ENCODE measurements around the gene MOSPD2.

The MOSPD2 gene

DNA sequence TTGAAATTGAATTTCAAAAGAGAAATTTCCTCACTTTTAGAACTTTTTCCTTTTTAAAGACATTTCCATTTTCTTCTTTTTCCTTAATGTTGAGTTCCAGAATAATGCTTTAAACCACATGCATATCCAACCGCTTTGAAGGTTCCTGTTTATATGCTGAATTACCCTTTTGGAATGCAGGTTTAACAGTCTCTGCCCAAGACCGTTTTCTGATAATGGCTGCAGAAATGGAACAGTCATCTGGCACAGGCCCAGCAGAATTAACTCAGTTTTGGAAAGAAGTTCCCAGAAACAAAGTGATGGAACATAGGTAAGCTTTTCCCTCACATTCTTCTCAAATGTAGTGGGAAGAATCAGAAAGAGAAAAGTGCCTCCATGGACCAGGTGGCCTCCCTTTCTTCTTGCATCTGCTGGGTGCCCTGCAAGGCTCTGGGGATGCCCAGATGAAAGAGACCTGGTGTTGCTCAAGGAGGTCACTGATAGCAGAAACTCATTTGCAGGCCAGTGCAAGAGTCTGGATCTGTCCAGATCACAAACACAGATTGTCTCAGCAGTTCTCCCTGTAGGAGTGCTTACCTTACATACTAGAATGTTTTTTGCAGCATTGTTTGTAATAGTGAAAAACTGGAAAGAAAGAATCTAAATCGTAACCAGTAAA lies 42.9 kb downstream of the MOSPD2 start:
- DNase-seq = no peak

DNA sequence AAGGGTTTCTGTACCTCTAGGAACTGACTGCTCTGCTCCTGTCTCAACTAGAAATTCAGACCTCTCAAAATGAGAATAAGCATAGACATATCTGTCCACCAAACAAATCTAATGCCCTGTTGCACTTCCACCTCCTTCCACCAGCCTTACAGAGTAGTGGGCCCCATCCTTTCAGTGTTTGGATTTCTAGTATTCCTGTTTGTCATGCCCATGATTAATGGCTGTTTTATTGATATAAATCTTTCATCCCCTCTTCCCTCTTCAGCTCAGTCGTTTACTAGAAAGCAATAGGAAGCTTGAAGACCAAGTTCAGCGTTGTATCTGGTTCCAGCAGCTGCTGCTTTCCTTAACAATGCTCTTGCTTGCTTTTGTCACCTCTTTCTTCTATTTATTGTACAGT lies 46.2 kb downstream of the MOSPD2 start:
- no peak for DNase-seq

DNA sequence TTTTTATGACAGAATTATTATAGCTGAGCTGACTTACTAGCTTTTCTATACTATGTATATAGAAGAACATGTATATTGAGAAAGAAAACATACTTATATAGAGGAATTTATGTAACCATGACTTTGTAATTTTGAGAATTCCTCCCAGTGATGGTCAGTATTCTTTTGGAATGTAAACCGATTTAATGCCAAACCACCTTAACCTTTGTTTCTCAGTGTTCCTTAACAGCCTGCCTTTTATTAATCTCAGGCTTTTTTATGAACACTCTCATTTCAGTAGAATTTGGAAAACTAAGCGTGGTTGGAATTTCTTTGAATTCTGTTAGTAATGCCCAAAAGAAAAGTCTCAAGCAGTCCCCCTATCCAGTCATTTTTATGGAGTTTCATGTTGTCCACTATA lies 47.0 kb downstream of the MOSPD2 start:
- DNase-seq = no peak

DNA sequence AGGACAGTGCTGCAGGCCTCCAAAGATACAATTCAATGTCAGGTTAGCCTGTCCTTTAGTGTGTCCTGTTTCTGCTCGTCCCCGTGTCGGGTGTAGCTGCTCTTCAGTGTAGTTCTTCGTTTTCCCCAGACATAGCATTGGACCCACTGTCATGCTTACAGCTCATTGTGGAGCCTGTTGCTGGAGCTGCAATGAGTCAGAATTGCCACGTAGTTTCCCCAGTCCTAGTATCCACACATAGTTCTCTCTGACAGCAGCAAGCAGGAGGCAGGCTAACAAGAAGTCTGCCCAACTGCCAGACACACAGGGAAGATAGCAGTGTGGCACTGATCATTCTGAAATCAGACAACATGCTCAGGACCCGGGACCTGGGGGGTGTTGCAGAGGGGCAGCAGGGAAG lies 49.2 kb downstream of the MOSPD2 start:
- no peak for DNase-seq

DNA sequence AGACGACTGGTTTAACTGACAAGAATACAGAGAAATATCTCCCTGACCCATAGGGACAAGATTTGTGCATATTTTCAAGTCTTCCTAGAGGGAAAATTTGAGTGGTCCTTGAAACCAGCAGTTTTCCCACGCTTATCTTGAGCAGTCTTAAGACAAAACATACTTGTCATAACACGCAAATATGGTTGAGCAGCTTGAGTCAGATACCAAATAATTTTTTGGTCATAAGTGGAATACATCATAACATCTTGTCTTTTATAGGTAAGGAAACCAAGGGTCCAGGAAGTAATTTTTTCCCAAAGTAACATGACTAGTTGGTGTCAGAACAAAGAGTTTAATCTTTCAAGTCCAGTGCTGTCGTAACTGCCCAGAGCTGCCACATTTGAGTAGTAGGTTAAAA lies 50.5 kb downstream of the MOSPD2 start:
- DNase-seq = no peak

DNA sequence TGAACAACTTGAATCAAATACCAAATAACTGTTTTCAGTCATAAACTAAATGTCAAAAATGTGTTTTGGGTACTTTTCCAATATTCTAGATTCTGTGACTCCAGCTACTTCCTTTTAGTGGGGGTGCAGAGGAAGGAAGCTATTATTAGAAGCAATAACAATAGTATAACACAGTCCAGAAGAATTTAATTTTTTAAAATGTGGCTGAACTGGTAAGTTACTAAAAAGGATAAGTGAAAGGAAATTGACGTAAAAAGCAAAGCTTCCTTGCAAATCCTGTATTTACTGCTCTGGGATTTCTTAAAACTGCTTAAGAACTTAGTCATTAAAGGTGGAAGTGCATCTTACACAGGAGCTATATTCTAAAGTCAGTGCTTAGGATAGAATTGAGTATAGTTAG lies 53.2 kb downstream of the MOSPD2 start:
- no peak for DNase-seq

DNA sequence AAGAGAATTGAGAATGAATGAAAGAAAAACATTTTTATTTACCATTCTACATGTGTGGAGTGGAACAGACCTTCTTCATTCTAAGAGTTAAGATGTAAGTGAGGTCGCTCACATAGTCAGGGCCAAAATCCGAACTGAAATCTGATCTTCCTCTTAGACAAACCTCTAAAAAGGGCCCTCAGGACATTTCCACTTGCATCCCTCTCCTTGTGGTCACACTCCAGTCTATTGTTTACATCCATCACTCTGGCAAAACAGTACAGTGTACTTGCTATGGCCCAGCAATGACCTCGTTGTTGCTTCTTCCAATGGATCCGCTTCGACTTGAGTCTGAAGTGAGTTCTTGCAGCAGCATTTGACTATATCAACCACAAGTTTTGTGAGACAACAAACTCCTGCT lies 54.2 kb downstream of the MOSPD2 start:
- DNase-seq = no peak

DNA sequence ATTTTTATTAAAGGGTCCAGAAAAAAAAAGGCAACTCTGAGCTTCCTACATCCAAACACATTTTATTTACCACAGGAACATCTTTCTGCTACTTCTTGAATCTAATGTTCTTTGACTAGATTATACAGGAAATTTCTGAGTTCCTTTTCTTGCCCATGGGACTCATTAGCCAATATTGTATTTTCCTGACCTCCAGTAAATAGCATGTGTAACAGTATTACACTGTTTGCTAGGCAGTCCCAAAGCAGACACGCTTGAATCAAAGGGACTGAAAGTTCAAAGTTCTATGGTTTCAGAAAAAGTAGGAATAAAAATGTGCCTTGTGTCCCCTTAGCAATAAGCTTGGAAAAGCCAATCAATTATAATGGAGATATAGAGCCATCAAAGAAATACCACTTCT lies 57.4 kb downstream of the MOSPD2 start:
- DNase-seq = no peak

DNA sequence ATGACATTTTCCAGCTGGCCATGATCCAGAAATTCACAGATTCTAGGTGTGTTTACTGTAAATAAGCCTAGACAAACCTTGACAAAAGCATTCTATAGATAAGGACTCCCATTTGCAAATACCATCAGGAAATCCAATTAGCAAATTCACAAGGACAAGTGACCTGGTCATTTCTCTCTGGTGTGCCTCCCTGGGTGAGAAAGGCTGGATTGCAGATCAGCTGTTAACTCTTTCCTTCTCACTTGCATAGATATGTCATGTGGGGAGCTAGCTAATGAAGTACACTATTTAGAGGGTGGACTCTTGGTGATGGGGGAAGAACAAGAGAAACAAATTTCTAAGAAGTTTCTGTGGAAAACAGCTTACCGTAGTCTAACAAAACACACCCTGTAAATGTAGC lies 58.9 kb downstream of the MOSPD2 start:
- no peak for DNase-seq

DNA sequence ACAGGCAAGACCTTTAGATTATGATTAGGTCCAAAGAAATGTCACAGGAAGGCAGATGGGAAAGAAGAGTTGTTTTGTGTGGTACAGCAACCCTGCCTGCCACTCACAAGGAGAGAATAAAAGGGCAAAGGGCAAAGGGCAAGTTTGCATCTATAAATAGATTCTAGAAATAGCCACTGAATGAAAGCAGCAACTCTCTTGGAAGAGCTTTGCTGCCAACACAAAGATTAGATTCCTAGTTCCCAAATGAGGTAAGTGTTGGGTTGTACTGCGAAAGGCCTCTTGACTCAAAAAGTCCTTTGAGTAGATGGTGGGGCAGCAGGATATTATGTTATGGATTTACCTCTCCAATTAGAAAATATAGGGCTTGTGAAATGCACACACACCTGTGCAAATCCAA lies 61.2 kb downstream of the MOSPD2 start:
- no peak for DNase-seq

DNA sequence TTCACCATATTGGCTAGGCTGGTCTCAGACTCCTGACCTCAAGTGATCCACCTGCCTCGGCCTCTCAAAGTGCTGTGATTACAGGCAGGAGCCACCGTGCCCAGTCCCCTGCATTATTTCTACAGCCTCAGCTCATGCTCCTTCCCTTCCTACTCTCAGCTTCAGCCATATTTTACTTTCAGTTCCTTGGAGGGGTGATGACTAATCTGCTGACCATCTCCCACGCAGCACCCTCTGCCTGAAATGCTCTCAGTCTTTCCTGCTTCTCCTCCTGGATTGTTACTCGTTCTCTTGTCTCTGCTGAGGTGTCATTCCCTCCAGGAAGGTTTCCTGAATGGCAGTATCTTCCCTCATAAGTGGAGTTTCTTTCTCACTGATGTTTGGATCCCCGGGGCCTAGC lies 63.3 kb downstream of the MOSPD2 start:
- DNase-seq = no peak

DNA sequence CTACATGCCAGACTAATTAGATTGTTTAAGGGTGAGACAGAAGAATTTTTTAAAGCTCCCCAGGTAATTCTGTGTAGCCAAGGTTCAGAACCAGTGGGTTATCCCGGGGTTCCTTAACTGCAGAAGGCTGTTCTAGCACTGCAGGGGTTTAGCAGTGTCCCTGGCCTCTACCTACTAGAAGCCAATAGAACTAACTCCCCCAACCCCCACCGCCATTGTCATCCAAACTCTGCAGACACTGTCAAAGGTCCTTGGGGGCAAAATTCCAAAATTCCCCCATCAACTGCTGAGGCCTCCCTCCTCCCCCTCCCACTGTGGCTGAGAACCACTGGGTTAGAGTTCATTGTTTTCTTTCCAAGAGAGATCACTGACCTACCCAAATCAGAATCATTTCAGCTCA lies 66.4 kb downstream of the MOSPD2 start:
- no peak for DNase-seq

DNA sequence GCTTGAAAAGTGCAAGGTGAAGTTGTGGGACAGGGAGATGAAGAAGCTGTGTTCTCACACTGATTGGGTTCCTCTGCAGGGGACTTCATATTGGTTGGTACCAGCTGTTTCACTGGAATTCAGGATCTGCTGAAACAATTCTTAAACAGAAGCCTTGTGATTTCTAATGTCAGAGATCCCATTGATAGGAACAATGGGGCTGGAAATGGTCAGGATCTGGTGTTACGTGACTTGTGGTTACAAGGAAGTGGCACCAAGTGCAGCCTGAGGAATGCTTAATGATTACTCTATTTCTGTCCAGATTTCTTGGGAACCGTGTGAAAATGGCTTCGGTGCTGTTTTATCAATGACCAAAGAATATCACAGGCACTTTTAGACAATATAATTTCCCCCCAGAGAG lies 68.1 kb downstream of the MOSPD2 start:
- no peak for DNase-seq

DNA sequence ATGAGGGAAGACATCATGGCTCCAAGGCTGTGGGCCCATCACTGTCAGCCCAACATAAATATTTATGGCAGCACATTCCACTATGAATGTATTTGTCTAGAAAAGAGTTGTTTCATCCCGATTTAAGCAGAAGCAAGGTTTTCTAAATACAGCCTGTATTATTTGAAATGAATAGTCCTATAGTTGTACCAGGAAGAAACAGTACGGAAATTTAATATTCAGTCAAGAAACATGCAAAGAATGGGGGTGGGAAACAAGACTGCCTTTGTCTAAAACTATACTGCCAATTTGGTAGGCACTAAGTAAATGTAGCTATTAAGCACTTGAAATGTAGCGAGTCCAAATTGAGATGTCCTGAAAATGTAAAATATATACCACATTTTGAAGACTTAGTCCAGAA lies 69.1 kb downstream of the MOSPD2 start:
- DNase-seq = no peak

DNA sequence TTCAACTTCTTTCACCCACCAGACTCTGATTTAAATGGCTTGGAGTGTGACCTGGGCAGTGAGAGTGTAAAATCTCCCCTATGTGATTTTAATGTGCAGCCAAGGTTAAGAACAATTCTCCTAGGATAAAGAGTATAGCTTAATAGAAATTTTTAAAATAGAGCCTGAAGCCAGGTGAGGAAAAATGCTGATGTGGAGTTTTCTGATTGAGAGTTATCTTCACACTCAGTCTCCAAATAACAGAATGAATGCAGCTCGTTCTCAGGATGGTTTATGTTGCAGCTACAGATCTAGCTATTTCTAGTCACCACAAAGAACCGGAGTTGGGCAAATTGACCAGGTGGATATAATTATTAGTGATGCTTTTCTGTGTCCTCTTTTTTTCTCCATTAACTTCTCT lies 70.7 kb downstream of the MOSPD2 start:
- no peak for DNase-seq

DNA sequence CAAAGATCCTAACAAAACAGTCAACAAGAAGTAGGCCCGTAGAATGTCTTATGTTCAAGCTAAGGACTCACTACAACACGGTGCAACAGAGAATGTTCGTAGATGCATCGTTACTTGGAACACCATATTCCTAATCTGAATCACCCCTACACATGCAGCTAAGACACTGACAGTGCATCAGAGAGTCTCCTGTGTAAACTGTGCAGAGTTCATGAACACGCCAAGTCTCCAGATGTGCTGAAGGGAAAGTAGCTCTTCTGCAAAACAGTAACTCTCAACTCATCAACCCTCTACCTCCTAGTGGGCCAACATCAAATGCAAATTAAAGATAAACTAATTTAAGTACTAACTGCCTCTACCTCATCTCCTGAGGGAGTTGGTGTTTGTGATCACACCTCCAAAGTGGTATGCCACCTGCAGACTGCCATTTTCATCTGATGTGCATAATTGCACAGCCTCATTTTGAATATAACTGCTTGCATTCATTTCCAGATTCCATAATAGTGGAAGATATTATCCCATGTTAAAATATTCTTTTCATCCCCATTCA lies 73.5 kb downstream of the MOSPD2 start:
- DNase-seq = no peak

DNA sequence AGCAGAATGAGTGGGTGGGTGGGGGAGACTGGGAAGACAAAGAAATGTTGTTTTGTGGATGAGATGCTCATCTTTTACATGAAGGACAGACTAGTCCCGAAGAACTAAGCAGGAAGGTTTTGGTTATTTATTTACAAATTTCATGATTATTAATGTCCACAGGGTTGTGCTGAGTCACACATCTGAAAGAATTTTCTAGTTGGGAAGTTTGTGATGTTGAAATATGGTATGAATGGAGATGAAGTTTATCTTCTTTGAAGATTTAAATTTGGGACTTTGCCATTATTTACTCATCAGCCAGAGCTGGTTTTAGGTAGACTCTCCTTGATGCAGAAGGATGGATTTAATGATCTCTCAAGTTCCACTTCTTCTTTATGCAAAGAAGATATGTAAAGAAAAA lies 75.5 kb downstream of the MOSPD2 start:
- no peak for DNase-seq

DNA sequence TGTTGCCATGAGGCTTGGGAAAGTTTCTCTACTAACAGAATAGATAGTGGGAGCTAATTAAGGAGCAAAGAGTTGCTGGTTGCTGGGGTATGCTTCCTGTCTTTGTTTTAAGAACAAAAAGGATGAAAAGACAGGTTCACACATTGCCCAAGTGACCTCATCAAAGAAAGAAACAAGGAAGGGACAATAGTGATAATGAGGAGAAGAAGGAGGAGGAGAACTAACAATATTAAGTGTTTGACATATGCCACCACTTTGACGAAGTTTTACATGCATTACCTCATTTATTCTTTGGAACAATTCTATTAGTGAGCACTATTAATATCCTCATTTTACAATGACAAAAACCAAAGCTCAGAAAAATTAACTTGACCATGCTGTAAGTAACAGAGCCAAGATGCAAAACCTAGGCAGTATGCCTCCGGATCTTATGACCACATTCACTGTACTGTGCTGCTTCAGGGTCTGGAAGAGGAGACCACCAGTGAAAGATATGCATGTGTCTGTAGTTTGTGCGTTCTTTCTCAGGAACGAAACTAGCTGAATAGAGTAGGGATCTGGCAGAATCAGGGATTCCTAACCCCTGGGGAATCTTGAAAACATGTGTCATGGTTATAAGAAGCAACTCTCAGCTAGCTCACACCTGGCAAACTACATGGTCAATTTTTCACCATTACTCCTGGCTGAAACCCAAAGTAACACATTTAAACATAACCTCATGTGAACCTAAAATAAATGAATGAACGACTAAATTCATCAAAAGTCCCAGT lies 83.8 kb downstream of the MOSPD2 start:
- no peak for DNase-seq

DNA sequence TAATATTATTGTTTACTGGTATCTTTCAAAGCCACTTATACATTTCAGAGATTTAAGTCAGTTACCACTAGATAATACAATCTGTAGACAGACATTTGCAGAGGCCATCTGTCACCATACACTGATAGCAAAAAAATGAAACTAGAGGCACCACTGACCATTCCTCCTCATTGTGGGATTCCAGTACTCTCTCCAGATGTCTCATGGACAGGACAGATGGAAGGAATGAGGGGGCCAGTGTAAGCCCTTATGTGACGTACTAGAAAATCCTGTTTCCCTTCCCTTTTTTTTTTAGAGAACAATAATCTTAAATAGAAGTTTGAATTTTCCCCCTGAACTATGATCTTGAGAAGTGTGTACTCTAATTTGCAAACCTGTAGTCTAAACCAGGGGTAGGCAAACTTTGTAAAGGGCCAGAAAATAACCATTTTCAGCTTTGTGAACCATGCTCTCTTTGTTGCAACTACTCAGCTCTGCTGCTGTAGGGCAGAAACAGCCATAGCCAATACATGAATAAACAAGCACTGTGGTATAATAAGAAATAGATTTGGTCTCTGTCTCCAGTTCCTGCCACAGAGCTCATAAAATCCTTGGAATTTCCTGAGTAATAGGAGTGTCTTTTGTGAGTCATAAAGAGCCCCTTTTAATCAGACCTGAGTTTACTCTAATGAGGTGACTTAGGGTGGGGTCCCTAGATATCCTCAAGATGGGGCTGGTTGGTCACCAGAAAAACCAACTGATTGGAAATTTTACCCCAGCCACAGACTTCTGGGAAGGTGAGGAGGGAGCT lies 90.4 kb downstream of the MOSPD2 start:
- DNase-seq = no peak

DNA sequence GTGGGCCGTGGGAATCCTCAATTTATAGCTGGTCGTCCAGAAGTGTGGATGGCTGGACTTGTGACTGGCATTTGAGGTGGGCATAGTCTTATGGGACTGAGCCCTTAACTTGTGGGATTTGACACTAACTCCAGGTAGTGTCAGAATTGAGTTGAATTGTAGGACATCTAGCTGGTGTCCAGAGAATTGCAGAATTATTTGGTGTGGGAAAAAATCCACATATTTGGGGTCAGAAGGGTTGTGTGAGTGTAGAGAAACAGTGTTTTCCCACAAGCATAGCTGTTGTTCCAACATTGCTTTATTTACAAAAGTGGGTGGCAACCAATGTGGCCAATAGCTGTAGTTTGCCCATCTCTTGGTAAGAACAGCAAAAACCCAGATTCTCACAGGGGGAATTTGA lies 91.3 kb downstream of the MOSPD2 start:
- no peak for DNase-seq

Data from activated CD4-positive, CD25-positive, alpha-beta regulatory T cell (primary cell).